ENCODE measurements around the gene ARL15.

ARL15 gene

GRCh38 chr5:54146390-54146789 lies 164.0 kb downstream of the ARL15 start:
- DNase-seq = no peak

- DNase-seq = no peak
Measured at GRCh38 chr5:54140247-54140840, 170.0 kb downstream of the ARL15 start.

GRCh38 chr5:54136516-54137440 lies 173.6 kb downstream of the ARL15 start:
- no peak for DNase-seq

- no peak for DNase-seq
Measured at GRCh38 chr5:54135042-54135441, 175.3 kb downstream of the ARL15 start.

- no peak for DNase-seq
Measured at GRCh38 chr5:54133917-54134316, 176.5 kb downstream of the ARL15 start.

GRCh38 chr5:54120473-54120872 lies 189.9 kb downstream of the ARL15 start:
- DNase-seq = no peak

- DNase-seq = no peak
Measured at GRCh38 chr5:54117957-54118356, 192.4 kb downstream of the ARL15 start.

GRCh38 chr5:54115735-54116403 lies 194.5 kb downstream of the ARL15 start:
- no peak for DNase-seq

GRCh38 chr5:54113060-54113459 lies 197.3 kb downstream of the ARL15 start:
- DNase-seq = no peak

GRCh38 chr5:54109626-54110330 lies 200.6 kb downstream of the ARL15 start:
- DNase-seq = no peak

- no peak for DNase-seq
Measured at GRCh38 chr5:54108136-54108535, 202.2 kb downstream of the ARL15 start.

GRCh38 chr5:54103871-54104270 lies 206.5 kb downstream of the ARL15 start:
- DNase-seq = no peak

GRCh38 chr5:54098267-54098666 lies 212.1 kb downstream of the ARL15 start:
- DNase-seq = no peak

GRCh38 chr5:54095969-54096368 lies 214.4 kb downstream of the ARL15 start:
- no peak for DNase-seq

GRCh38 chr5:54094706-54095105 lies 215.7 kb downstream of the ARL15 start:
- DNase-seq = no peak

GRCh38 chr5:54093861-54094260 lies 216.5 kb downstream of the ARL15 start:
- DNase-seq = no peak

GRCh38 chr5:54093081-54093492 lies 217.3 kb downstream of the ARL15 start:
- DNase-seq = no peak

- DNase-seq = no peak
Measured at GRCh38 chr5:54091307-54092130, 218.9 kb downstream of the ARL15 start.

- no peak for DNase-seq
Measured at GRCh38 chr5:54090495-54091120, 219.8 kb downstream of the ARL15 start.

GRCh38 chr5:54088081-54088480 lies 222.3 kb downstream of the ARL15 start:
- DNase-seq = no peak

GRCh38 chr5:54087436-54087835 lies 222.9 kb downstream of the ARL15 start:
- no peak for DNase-seq

- DNase-seq = no peak
Measured at GRCh38 chr5:54086191-54086590, 224.2 kb downstream of the ARL15 start.
